ENCODE data around the gene KRT6C.

Gene KRT6C

GRCh38 chr12:52427083-52427482 lies 46.5 kb downstream of the KRT6C start:
- no peak overlapping the region for H3K27ac ChIP-seq (ENCODE audit: low read length)
- no peak overlapping the region for H3K9ac ChIP-seq (ENCODE audit: low read depth, low read length)
- no peak overlapping the region for H3K4me3 ChIP-seq (ENCODE audit: low read length)
- no peaks in the 10 kb centered on the region for H3K27me3 ChIP-seq (ENCODE audit: insufficient read depth, low read length)
- no peaks in the 10 kb centered on the region for H3K9me3 ChIP-seq (ENCODE audit: insufficient read depth, low read depth, low read length)
- no peaks in the 10 kb centered on the region for H3K4me1 ChIP-seq (ENCODE audit: insufficient read depth, low read length)
- H3K36me3 ChIP-seq (ENCODE audit: insufficient read depth, low read depth, low read length), result no peaks in the 10 kb centered on the region

- no peak overlapping the region for H3K4me3 ChIP-seq (ENCODE audit: low read length)
- no peak overlapping the region for H3K9ac ChIP-seq (ENCODE audit: low read depth, low read length)
- no peaks in the 10 kb centered on the region for H3K36me3 ChIP-seq (ENCODE audit: insufficient read depth, low read depth, low read length)
- no peaks in the 10 kb centered on the region for H3K4me1 ChIP-seq (ENCODE audit: insufficient read depth, low read length)
- no peaks in the 10 kb centered on the region for H3K27me3 ChIP-seq (ENCODE audit: insufficient read depth, low read length)
- H3K27ac ChIP-seq (ENCODE audit: low read length), result no peak overlapping the region
- H3K9me3 ChIP-seq (ENCODE audit: insufficient read depth, low read depth, low read length), result no peaks in the 10 kb centered on the region
Measured at GRCh38 chr12:52426034-52426433, 47.6 kb downstream of the KRT6C start.

GRCh38 chr12:52425466-52425865 lies 48.1 kb downstream of the KRT6C start:
- H3K4me1 ChIP-seq (ENCODE audit: insufficient read depth, low read length), result no peaks in the 10 kb centered on the region
- H3K36me3 ChIP-seq (ENCODE audit: insufficient read depth, low read depth, low read length), result no peaks in the 10 kb centered on the region
- no peak overlapping the region for H3K9ac ChIP-seq (ENCODE audit: low read depth, low read length)
- H3K4me3 ChIP-seq (ENCODE audit: low read length), result no peak overlapping the region
- H3K9me3 ChIP-seq (ENCODE audit: insufficient read depth, low read depth, low read length), result no peaks in the 10 kb centered on the region
- H3K27me3 ChIP-seq (ENCODE audit: insufficient read depth, low read length), result no peaks in the 10 kb centered on the region
- no peak overlapping the region for H3K27ac ChIP-seq (ENCODE audit: low read length)

GRCh38 chr12:52423661-52424500 lies 49.7 kb downstream of the KRT6C start:
- Histone ChIP-seq H3K4me3 (ENCODE audit: low read length) (no peak overlapping the region), H3K9me3 (ENCODE audit: insufficient read depth, low read depth, low read length) (no peaks in the 10 kb centered on the region), H3K4me1 (ENCODE audit: insufficient read depth, low read length) (no peaks in the 10 kb centered on the region), H3K27me3 (ENCODE audit: insufficient read depth, low read length) (no peaks in the 10 kb centered on the region), H3K9ac (ENCODE audit: low read depth, low read length) (no peak overlapping the region), H3K27ac (ENCODE audit: low read length) (no peak overlapping the region), H3K36me3 (ENCODE audit: insufficient read depth, low read depth, low read length) (no peaks in the 10 kb centered on the region)

- H3K27ac ChIP-seq (ENCODE audit: low read length), result no peak overlapping the region
Measured at GRCh38 chr12:52423035-52423434, 50.6 kb downstream of the KRT6C start.

GRCh38 chr12:52419656-52420055 lies 53.9 kb downstream of the KRT6C start:
- Histone ChIP-seq H3K4me1 (ENCODE audit: insufficient read depth, low read length) (no peaks in the 10 kb centered on the region), H3K27ac (ENCODE audit: low read length) (no peak overlapping the region), H3K4me3 (ENCODE audit: low read length) (no peak overlapping the region), H3K36me3 (ENCODE audit: insufficient read depth, low read depth, low read length) (no peaks in the 10 kb centered on the region), H3K9ac (ENCODE audit: low read depth, low read length) (no peak overlapping the region), H3K9me3 (ENCODE audit: insufficient read depth, low read depth, low read length) (no peaks in the 10 kb centered on the region), H3K27me3 (ENCODE audit: insufficient read depth, low read length) (no peaks in the 10 kb centered on the region)

More at GRCh38 chr12:52423035-52423434, 50.6 kb downstream of the KRT6C start:
- Histone ChIP-seq H3K4me3 (ENCODE audit: low read length) (no peak overlapping the region), H3K36me3 (ENCODE audit: insufficient read depth, low read depth, low read length) (no peaks in the 10 kb centered on the region), H3K4me1 (ENCODE audit: insufficient read depth, low read length) (no peaks in the 10 kb centered on the region), H3K9me3 (ENCODE audit: insufficient read depth, low read depth, low read length) (no peaks in the 10 kb centered on the region), H3K27me3 (ENCODE audit: insufficient read depth, low read length) (no peaks in the 10 kb centered on the region), H3K9ac (ENCODE audit: low read depth, low read length) (no peak overlapping the region)

- no peak overlapping the region for H3K27ac ChIP-seq (ENCODE audit: low read length)
- H3K4me3 ChIP-seq (ENCODE audit: low read length), result no peak overlapping the region
- H3K36me3 ChIP-seq (ENCODE audit: insufficient read depth, low read depth, low read length), result no peaks in the 10 kb centered on the region
- no peaks in the 10 kb centered on the region for H3K9me3 ChIP-seq (ENCODE audit: insufficient read depth, low read depth, low read length)
- no peaks in the 10 kb centered on the region for H3K4me1 ChIP-seq (ENCODE audit: insufficient read depth, low read length)
- no peak overlapping the region for H3K9ac ChIP-seq (ENCODE audit: low read depth, low read length)
- no peaks in the 10 kb centered on the region for H3K27me3 ChIP-seq (ENCODE audit: insufficient read depth, low read length)
Measured at GRCh38 chr12:52418576-52419110, 55.0 kb downstream of the KRT6C start.
